Peyer's patch (tissue), 4 donors: Measurements from ENCODE around the gene PABPN1L. TPM values are rescaled to one million over a fixed set of nuclear protein-coding genes. Genes with fewer than 3 reads are reported as not detected.

Experiments used
- DNase-seq, 3 donors: peaks; one replicate each; pipeline ENCODE4 v3.0.0-alpha.2; 2017 to 2019
- H3K27ac ChIP-seq, 4 donors: fragments of 200-600 bp; sonication (generic); one replicate each; pipeline ENCODE4 v1.5.1; 2016 to 2019
- H3K27me3 ChIP-seq, 2 donors: fragments of 200-600 bp; sonication (generic); one replicate each; pipeline ENCODE4 v1.5.1; 2019
- H3K36me3 ChIP-seq, 3 donors: fragments of 200-600 bp; sonication (generic); one replicate each; pipeline ENCODE4 v1.5.1; 2016 to 2019
- H3K4me1 ChIP-seq, 4 donors: fragments of 200-600 bp; sonication (generic); one replicate each; pipeline ENCODE4 v1.5.1; 2016 to 2019
- H3K4me3 ChIP-seq, 4 donors: fragments of 200-600 bp; sonication (generic); 1 replicate in 3 of 4; 2 replicates in 1 of 4; pipeline ENCODE4 v1.5.1; 2016 to 2019; ENCODE audit warnings: mild to moderate bottlenecking in 1 of 4
- H3K9me3 ChIP-seq, 4 donors: fragments of 200-600 bp; sonication (generic); one replicate each; pipeline ENCODE4 v1.5.1; 2016 to 2019; ENCODE audit warnings: mild to moderate bottlenecking in 1 of 4
- POLR2A ChIP-seq, 2 donors: fragments of 450-650 bp; IDR thresholded peaks; one replicate each; pipeline ENCODE4 v1.5.1; 2017; ENCODE audit warnings: antibody characterized with exemption in 2 of 2, mild to moderate bottlenecking in 2 of 2, moderate library complexity in 2 of 2
- total RNA-seq, 4 donors: library from RNA; depleted of rRNA; stranded (reverse); fragments of >200 nt; gene quantifications; one replicate each; pipeline ENCODE4 v1.1.0, GENCODE V29; 2016
- TF ChIP-seq, protein P1 (sequence below), 6 experiments: fragments of 450-650 bp in 4 of 6; fragments of 200-600 bp in 2 of 6; sonication (generic) in 1 of 6; IDR thresholded peaks; one replicate each; pipeline ENCODE4 v1.5.1; 2017 to 2019; ENCODE audit warnings: antibody characterized with exemption in 6 of 6, mild to moderate bottlenecking in 3 of 6, moderate library complexity in 1 of 6

PABPN1L gene
- total RNA-seq, 4 donors from 2014 or later, result not detected

- H3K27me3 ChIP-seq, result no peaks in the 10 kb centered on the region
- H3K36me3 ChIP-seq, result no peaks in the 10 kb centered on the region
- no peak overlapping the region for H3K4me3 ChIP-seq
- no peak overlapping the region for H3K27ac ChIP-seq
- DNase-seq, result peak; percentile 52 to 72 (median 69)
- no peak for TF ChIP-seq POLR2A (IDR thresholded peaks at IDR 0.05)
- TF ChIP-seq, protein P1, sequence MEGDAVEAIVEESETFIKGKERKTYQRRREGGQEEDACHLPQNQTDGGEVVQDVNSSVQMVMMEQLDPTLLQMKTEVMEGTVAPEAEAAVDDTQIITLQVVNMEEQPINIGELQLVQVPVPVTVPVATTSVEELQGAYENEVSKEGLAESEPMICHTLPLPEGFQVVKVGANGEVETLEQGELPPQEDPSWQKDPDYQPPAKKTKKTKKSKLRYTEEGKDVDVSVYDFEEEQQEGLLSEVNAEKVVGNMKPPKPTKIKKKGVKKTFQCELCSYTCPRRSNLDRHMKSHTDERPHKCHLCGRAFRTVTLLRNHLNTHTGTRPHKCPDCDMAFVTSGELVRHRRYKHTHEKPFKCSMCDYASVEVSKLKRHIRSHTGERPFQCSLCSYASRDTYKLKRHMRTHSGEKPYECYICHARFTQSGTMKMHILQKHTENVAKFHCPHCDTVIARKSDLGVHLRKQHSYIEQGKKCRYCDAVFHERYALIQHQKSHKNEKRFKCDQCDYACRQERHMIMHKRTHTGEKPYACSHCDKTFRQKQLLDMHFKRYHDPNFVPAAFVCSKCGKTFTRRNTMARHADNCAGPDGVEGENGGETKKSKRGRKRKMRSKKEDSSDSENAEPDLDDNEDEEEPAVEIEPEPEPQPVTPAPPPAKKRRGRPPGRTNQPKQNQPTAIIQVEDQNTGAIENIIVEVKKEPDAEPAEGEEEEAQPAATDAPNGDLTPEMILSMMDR (IDR thresholded peaks at IDR 0.05), result peak; percentile 49 to 82 (median 78)
- H3K4me1 ChIP-seq, result peaks cover 0 to 14% (median 8%) of the 10 kb centered on the region in 4 donors
- no peaks in the 10 kb centered on the region for H3K9me3 ChIP-seq
Measured at GRCh38 chr16:88815901-88816589, 50.4 kb downstream of the PABPN1L start.

DNA sequence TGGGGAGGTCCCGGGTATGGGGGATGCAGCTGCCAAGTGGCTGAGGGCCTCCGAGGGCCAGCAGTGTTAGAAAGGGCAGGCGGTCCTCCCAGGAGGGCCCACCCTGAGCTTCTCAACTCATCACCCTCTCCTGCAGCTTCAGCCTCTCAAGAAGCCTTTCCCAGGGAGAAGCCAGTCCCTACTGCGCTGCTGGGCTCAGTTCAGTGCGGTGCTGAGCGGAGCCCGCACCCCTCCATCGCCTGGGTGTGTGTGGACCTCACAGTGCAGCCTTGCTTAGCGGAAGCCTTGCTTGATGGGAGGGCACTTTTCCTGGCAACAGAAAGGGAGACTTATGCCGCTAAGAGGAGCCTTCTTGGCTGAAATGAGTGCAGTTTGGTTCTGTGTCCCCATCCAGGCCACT is 51.2 kb downstream of the PABPN1L start:
- Histone ChIP-seq H3K36me3 (no peaks in the 10 kb centered on the region), H3K27ac (no peak overlapping the region), H3K9me3 (no peaks in the 10 kb centered on the region), H3K27me3 (no peaks in the 10 kb centered on the region), H3K4me3 (no peak overlapping the region), H3K4me1 (peaks cover 0 to 22% (median 16%) of the 10 kb centered on the region in 4 donors)
- TF ChIP-seq, protein P1 (IDR thresholded peaks at IDR 0.05), result no peak
- no peak for TF ChIP-seq POLR2A (IDR thresholded peaks at IDR 0.05)
- DNase-seq, result no peak

DNA sequence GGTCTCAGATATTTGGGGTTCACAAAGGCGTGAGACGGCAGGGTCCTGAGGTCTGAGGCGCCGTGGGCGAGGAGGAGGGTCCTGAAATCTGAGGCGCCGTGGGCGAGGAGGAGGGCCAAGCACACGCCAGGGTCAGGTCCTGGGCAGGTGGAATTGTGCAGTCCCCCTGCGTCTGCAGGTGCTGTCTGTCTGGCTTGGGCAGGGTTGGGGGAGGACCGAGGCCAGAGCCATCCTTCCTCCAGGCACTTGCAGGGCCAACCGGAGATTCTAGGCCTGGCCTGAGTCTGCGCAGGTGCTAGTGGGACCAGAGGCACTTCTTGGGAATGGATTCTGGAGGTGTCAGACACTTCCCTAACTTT is 52.3 kb downstream of the PABPN1L start:
- Histone ChIP-seq H3K9me3 (no peaks in the 10 kb centered on the region), H3K27me3 (no peaks in the 10 kb centered on the region), H3K27ac (no peak overlapping the region), H3K4me1 (peaks cover 0 to 29% (median 19%) of the 10 kb centered on the region in 4 donors), H3K4me3 (no peak overlapping the region), H3K36me3 (peaks cover 0 to 7% (median 0%) of the 10 kb centered on the region in 3 donors)
- DNase-seq, result no peak
- TF ChIP-seq, protein P1 (IDR thresholded peaks at IDR 0.05), result no peak
- no peak for TF ChIP-seq POLR2A (IDR thresholded peaks at IDR 0.05)

Other genes starting within 250 kb of the PABPN1L start
- gene IL17C, start 228.1 kb downstream of the PABPN1L start, total RNA-seq, result not detected
- gene CYBA, start 215.6 kb downstream of the PABPN1L start, total RNA-seq, result 100 to 1,000 TPM; 131 to 162 (median 141) TPM
- 100 to 1,000 TPM in 1 of 4 donors, 10 to 100 TPM in 3; 36.8 to 107 (median 60.6) TPM for gene MVD, start 203.6 kb downstream of the PABPN1L start, total RNA-seq
- under 1 TPM in 2 of 4 donors, not detected in 2; 0.70 to 0.80 TPM for gene SNAI3, start 180.2 kb downstream of the PABPN1L start, total RNA-seq
- 10 to 100 TPM; 14.5 to 64.4 (median 23.1) TPM for gene RNF166, start 160.3 kb downstream of the PABPN1L start, total RNA-seq
- 10 to 100 TPM in 2 of 4 donors, 1 to 10 TPM in 2; 3.9 to 25.1 (median 9.3) TPM for gene CTU2, start 160.2 kb downstream of the PABPN1L start, total RNA-seq
- 100 to 1,000 TPM in 3 of 4 donors, 10 to 100 TPM in 1; 76.9 to 218 (median 183) TPM for gene PIEZO1, start 81.4 kb downstream of the PABPN1L start, total RNA-seq
- gene CDT1, start 62.9 kb downstream of the PABPN1L start, total RNA-seq, result 10 to 100 TPM in 2 of 4 donors, 1 to 10 TPM in 2; 7.9 to 28.1 (median 10.1) TPM
- gene APRT, start 54.7 kb downstream of the PABPN1L start, total RNA-seq, result 100 to 1,000 TPM; 109 to 190 (median 122) TPM
- 100 to 1,000 TPM in 3 of 4 donors, 10 to 100 TPM in 1; 46.4 to 180 (median 133) TPM for gene GALNS, start 9.7 kb downstream of the PABPN1L start, total RNA-seq
- 10 to 100 TPM; 20.4 to 47.9 (median 35.4) TPM for gene TRAPPC2L, start 9.5 kb downstream of the PABPN1L start, total RNA-seq
- gene CBFA2T3, start 110.5 kb upstream of the PABPN1L start, total RNA-seq, result 10 to 100 TPM in 1 of 4 donors, 1 to 10 TPM in 3; 3.5 to 35.5 (median 6.8) TPM
- 100 to 1,000 TPM in 2 of 4 donors, 10 to 100 TPM in 2; 94.6 to 120 (median 108) TPM for gene ACSF3, start 227.2 kb upstream of the PABPN1L start, total RNA-seq